ENCODE measurements around the gene GCFC2. TPM values are rescaled to one million over a fixed set of nuclear protein-coding genes. Genes with fewer than 3 reads are reported as not detected.

Gene GCFC2
- total and polyA plus RNA-seq, 9 of the 15 experiments (the other 6 are each of a cell fraction or from before 2014, with no cell fraction given): 10.5 to 40.6 (median 23.0) TPM

- Histone ChIP-seq H3K9me3 (replicated peaks; ENCODE audit: control insufficient read depth, insufficient read depth, low read depth, low read length) (no peaks in the 10 kb centered on the region), H2AFZ (ENCODE audit: low read depth, low read length) (no peak overlapping the region), H4K20me1 (replicated peaks; ENCODE audit: control insufficient read depth, insufficient read depth, low read length) (no peaks in the 10 kb centered on the region), H3K4me3 (no peak overlapping the region), H3K27me3 (ENCODE audit: control insufficient read depth in 2 of 2, insufficient read depth in 2 of 2, low read length in 2 of 2) (no peaks in the 10 kb centered on the region), H3K36me3 (ENCODE audit: control insufficient read depth, insufficient read depth, low read length) (no peaks in the 10 kb centered on the region), H3K4me2 (ENCODE audit: insufficient read depth, low read length) (no peak overlapping the region), H3K27ac (ENCODE audit: extremely low read depth, low read depth, low read length) (no peak overlapping the region), H3K9ac (ENCODE audit: insufficient read depth in 1 of 2, low read depth in 2 of 2, low read length in 2 of 2) (no peak overlapping the region), H3K79me2 (ENCODE audit: control insufficient read depth, insufficient read depth, low read length) (no peaks in the 10 kb centered on the region), H3K9me1 (ENCODE audit: control insufficient read depth, insufficient read depth, low read length) (no peaks in the 10 kb centered on the region), H3K4me1 (replicated peaks in 1 of 2; ENCODE audit: control insufficient read depth in 2 of 2, insufficient read depth in 2 of 2, low read length in 2 of 2) (no peaks in the 10 kb centered on the region)
- FAIRE-seq: no peak
- DNase-seq (ENCODE audit: extremely low read depth in 1 of 4, low spot score in 3 of 4): no peak
- ChIA-PET CTCF (ENCODE audit: low intra/inter-chr PET ratio) (no interaction called here), POLR2A (no interaction called here)
- WGBS (ENCODE audit: insufficient coverage, low coverage, missing lambda C conversion rate): 0% methylated on average over 5 of the region's 5 CpGs
- ATAC-seq: no peak
- intact Hi-C loops (cut with micrococcal nuclease): no loop called here
- in situ Hi-C loops (cut with MboI): no loop called here
- BruUV-seq (replicated peaks): no TSS peak
- no peak for TF ChIP-seq MAFK (IDR thresholded peaks at IDR 0.05; ENCODE audit: low read length)
- TF ChIP-seq E4F1 (CRISPR knock-in tag; IDR thresholded peaks at IDR 0.05; ENCODE audit: borderline replicate concordance): no peak
- no peak for TF ChIP-seq CEBPZ (IDR thresholded peaks at IDR 0.05; ENCODE audit: borderline replicate concordance, low read depth, low read length)
- no peak for TF ChIP-seq ZNF217 (CRISPR knock-in tag; IDR thresholded peaks at IDR 0.05)
- TF ChIP-seq TAF9B (IDR thresholded peaks at IDR 0.05; ENCODE audit: partially characterized antibody): no peak
- TF ChIP-seq RCOR1 (IDR thresholded peaks at IDR 0.05; ENCODE audit: borderline replicate concordance in 1 of 2, low read depth in 2 of 2, low read length in 2 of 2): no peak
- TF ChIP-seq TRIM28 (IDR thresholded peaks at IDR 0.05): no peak
- TF ChIP-seq AFF4 (CRISPR knock-in tag; IDR thresholded peaks at IDR 0.05): no peak
- no peak for TF ChIP-seq MEF2A (IDR thresholded peaks at IDR 0.05; ENCODE audit: control insufficient read depth, low read depth, low read length)
- no peak for TF ChIP-seq RFX7 (CRISPR knock-in tag; IDR thresholded peaks at IDR 0.05)
- no peak for TF ChIP-seq ATF4 (CRISPR knock-in tag; IDR thresholded peaks at IDR 0.05)
Measured at GRCh38 chr2:75751824-75752468, 41.2 kb upstream of the GCFC2 start.

Measured in K562 (cell line).